Mononuclear cell (primary cell): ENCODE results near the gene LFNG. TPM values are rescaled to one million over a fixed set of nuclear protein-coding genes. Genes with fewer than 3 reads are reported as not detected.

ENCODE experiments used
- H3K27me3 ChIP-seq: 2 replicates; pipeline ENCODE4 v1.6.0; 2011; ENCODE audit warnings: low read length, control low read depth; ENCODE audit not compliant: insufficient read depth
- H3K4me1 ChIP-seq: 2 replicates; pipeline ENCODE4 v1.5.1; 2011; ENCODE audit warnings: mild to moderate bottlenecking, low read length, control low read depth; ENCODE audit not compliant: insufficient read depth
- H3K4me3 ChIP-seq: 2 replicates; pipeline ENCODE4 v1.5.1; 2011; ENCODE audit warnings: mild to moderate bottlenecking, low read length, moderate library complexity
- H3K9me3 ChIP-seq: 2 replicates; pipeline ENCODE4 v1.5.1; 2011; ENCODE audit warnings: low read depth, mild to moderate bottlenecking, control low read depth, low read length
- total RNA-seq: library from RNA; depleted of rRNA; stranded (reverse); fragments of >200 nt; gene quantifications from one replicate; pipeline ENCODE4 v1.2.3, GENCODE V29; 2012

LFNG gene
- total RNA-seq, 1 donor: 101 TPM

GRCh38 chr7:2478800-2479199 is 40.8 kb upstream of the LFNG start:
- peaks cover 13% of the 10 kb centered on the region for H3K4me1 ChIP-seq
- no peak overlapping the region for H3K4me3 ChIP-seq
- H3K9me3 ChIP-seq: no peaks in the 10 kb centered on the region
- no peaks in the 10 kb centered on the region for H3K27me3 ChIP-seq

- Histone ChIP-seq H3K4me1 (peaks cover 13% of the 10 kb centered on the region), H3K9me3 (no peaks in the 10 kb centered on the region), H3K27me3 (no peaks in the 10 kb centered on the region), H3K4me3 (no peak overlapping the region)
These were observed 40.1 kb upstream of the LFNG start for GRCh38 chr7:2479276-2480069.

- Histone ChIP-seq H3K9me3 (no peaks in the 10 kb centered on the region), H3K27me3 (no peaks in the 10 kb centered on the region), H3K4me3 (no peak overlapping the region), H3K4me1 (peaks cover 13% of the 10 kb centered on the region)
These were observed 39.5 kb upstream of the LFNG start for GRCh38 chr7:2480070-2480408.

GRCh38 chr7:2481195-2481594 is 38.4 kb upstream of the LFNG start:
- H3K9me3 ChIP-seq: no peaks in the 10 kb centered on the region
- no peaks in the 10 kb centered on the region for H3K27me3 ChIP-seq
- no peak overlapping the region for H3K4me3 ChIP-seq
- peaks cover 13% of the 10 kb centered on the region for H3K4me1 ChIP-seq

GRCh38 chr7:2482725-2483451 is 36.7 kb upstream of the LFNG start:
- no peaks in the 10 kb centered on the region for H3K9me3 ChIP-seq
- H3K4me3 ChIP-seq: no peak overlapping the region
- peaks cover 5% of the 10 kb centered on the region for H3K4me1 ChIP-seq
- H3K27me3 ChIP-seq: no peaks in the 10 kb centered on the region

- Histone ChIP-seq H3K4me3 (no peak overlapping the region), H3K9me3 (no peaks in the 10 kb centered on the region), H3K27me3 (no peaks in the 10 kb centered on the region), H3K4me1 (no peaks in the 10 kb centered on the region)
These were observed 36.1 kb upstream of the LFNG start for GRCh38 chr7:2483494-2483893.

- Histone ChIP-seq H3K4me1 (no peaks in the 10 kb centered on the region), H3K9me3 (no peaks in the 10 kb centered on the region), H3K4me3 (no peak overlapping the region), H3K27me3 (no peaks in the 10 kb centered on the region)
These were observed 34.7 kb upstream of the LFNG start for GRCh38 chr7:2484868-2485267.

- H3K9me3 ChIP-seq: no peaks in the 10 kb centered on the region
- no peaks in the 10 kb centered on the region for H3K27me3 ChIP-seq
- H3K4me1 ChIP-seq: no peaks in the 10 kb centered on the region
- H3K4me3 ChIP-seq: no peak overlapping the region
These were observed 31.8 kb upstream of the LFNG start for GRCh38 chr7:2487586-2488271.

- no peaks in the 10 kb centered on the region for H3K9me3 ChIP-seq
- H3K4me1 ChIP-seq: no peaks in the 10 kb centered on the region
- H3K27me3 ChIP-seq: no peaks in the 10 kb centered on the region
- no peak overlapping the region for H3K4me3 ChIP-seq
These were observed 31.3 kb upstream of the LFNG start for GRCh38 chr7:2488272-2488645.

- no peaks in the 10 kb centered on the region for H3K4me1 ChIP-seq
- H3K9me3 ChIP-seq: no peaks in the 10 kb centered on the region
- no peaks in the 10 kb centered on the region for H3K27me3 ChIP-seq
- no peak overlapping the region for H3K4me3 ChIP-seq
These were observed 30.9 kb upstream of the LFNG start for GRCh38 chr7:2488681-2489080.

- Histone ChIP-seq H3K4me3 (no peak overlapping the region), H3K4me1 (no peaks in the 10 kb centered on the region), H3K27me3 (no peaks in the 10 kb centered on the region), H3K9me3 (no peaks in the 10 kb centered on the region)
These were observed 29.4 kb upstream of the LFNG start for GRCh38 chr7:2490181-2490651.

GRCh38 chr7:2492038-2492437 is 27.5 kb upstream of the LFNG start:
- no peaks in the 10 kb centered on the region for H3K9me3 ChIP-seq
- H3K4me1 ChIP-seq: no peaks in the 10 kb centered on the region
- H3K27me3 ChIP-seq: no peaks in the 10 kb centered on the region
- H3K4me3 ChIP-seq: no peak overlapping the region

GRCh38 chr7:2493205-2494164 is 26.1 kb upstream of the LFNG start:
- no peak overlapping the region for H3K4me3 ChIP-seq
- peaks cover 2% of the 10 kb centered on the region for H3K27me3 ChIP-seq
- no peaks in the 10 kb centered on the region for H3K4me1 ChIP-seq
- H3K9me3 ChIP-seq: no peaks in the 10 kb centered on the region

- peaks cover 2% of the 10 kb centered on the region for H3K27me3 ChIP-seq
- no peaks in the 10 kb centered on the region for H3K4me1 ChIP-seq
- H3K4me3 ChIP-seq: no peak overlapping the region
- H3K9me3 ChIP-seq: no peaks in the 10 kb centered on the region
These were observed 25.1 kb upstream of the LFNG start for GRCh38 chr7:2494191-2495130.
